Tibial nerve (tissue), 4 donors: ENCODE results near the gene ACAA1. TPM values are rescaled to one million over a fixed set of nuclear protein-coding genes. Genes with fewer than 3 reads are reported as not detected.

Experiments used
- DNase-seq, 2 donors: peaks; one replicate each; pipeline ENCODE4 v3.0.0-alpha.2; 2019; ENCODE audit warnings: low spot score in 2 of 2
- H3K27ac ChIP-seq, 4 donors: fragments of 200-600 bp; sonication (generic) in 3 of 4; one replicate each; pipeline ENCODE4 v1.5.1; 2017 to 2019; ENCODE audit warnings: mild to moderate bottlenecking in 1 of 4
- H3K27me3 ChIP-seq, 2 donors: fragments of 200-600 bp; sonication (generic) in 1 of 2; one replicate each; pipeline versions ENCODE4 v1.5.1 to v1.6.0; 2017 to 2019
- H3K36me3 ChIP-seq, 3 donors: fragments of 200-600 bp; sonication (generic); one replicate each; pipeline ENCODE4 v1.5.1; 2018 to 2019
- H3K4me1 ChIP-seq, 4 donors: fragments of 200-600 bp; sonication (generic) in 3 of 4; one replicate each; pipeline ENCODE4 v1.5.1; 2017 to 2019
- H3K4me3 ChIP-seq, 4 donors: fragments of 200-600 bp; sonication (generic) in 3 of 4; one replicate each; pipeline ENCODE4 v1.5.1; 2017 to 2019; ENCODE audit warnings: mild to moderate bottlenecking in 1 of 4, moderate library complexity in 1 of 4
- H3K9me3 ChIP-seq, 4 donors: fragments of 200-600 bp; sonication (generic) in 3 of 4; one replicate each; pipeline ENCODE4 v1.5.1; 2017 to 2019
- CTCF ChIP-seq, 5 experiments: fragments of 200-600 bp in 3 of 5; fragments of 450-650 bp in 2 of 5; sonication (generic) in 3 of 5; IDR thresholded peaks; one replicate each; pipeline ENCODE4 v1.5.1; 2016 to 2019; ENCODE audit warnings: antibody characterized with exemption in 5 of 5, mild to moderate bottlenecking in 3 of 5, moderate library complexity in 2 of 5
- EP300 ChIP-seq, 2 donors: sonication (generic); formaldehyde crosslinking; IDR thresholded peaks; one replicate each; pipeline ENCODE4 v1.6.1; 2017; ENCODE audit warnings: antibody characterized with exemption in 2 of 2, mild to moderate bottlenecking in 1 of 2
- POLR2A ChIP-seq, 2 donors: fragments of 450-650 bp; IDR thresholded peaks; one replicate each; pipeline ENCODE4 v1.6.1; 2017; ENCODE audit warnings: antibody characterized with exemption in 2 of 2, mild to moderate bottlenecking in 2 of 2, moderate library complexity in 2 of 2
- WGBS, 2 donors: methylation state at CpG; one replicate each; pipeline ENCODE4 v1.1.5; 2018; 5-methylcytosine and 5-hydroxymethylcytosine counted together
- total RNA-seq, 4 donors: library from RNA; depleted of rRNA; stranded (reverse); fragments of >200 nt; gene quantifications; one replicate each; pipeline ENCODE4 v1.1.0, GENCODE V29; 2016

ACAA1 gene
- total RNA-seq, 4 donors from 2014 or later: 63.9 to 83.3 (median 80.5) TPM

- Histone ChIP-seq H3K36me3 (peaks cover 0 to 11% (median 0%) of the 10 kb centered on the region in 3 donors), H3K27ac (no peak overlapping the region), H3K27me3 (no peaks in the 10 kb centered on the region), H3K4me3 (no peak overlapping the region), H3K4me1 (no peaks in the 10 kb centered on the region), H3K9me3 (no peaks in the 10 kb centered on the region)
- TF ChIP-seq POLR2A (IDR thresholded peaks at IDR 0.05) (no peak), EP300 (IDR thresholded peaks at IDR 0.05) (no peak), CTCF (IDR thresholded peaks at IDR 0.05) (no peak)
- DNase-seq: no peak
- 81 to 89% methylated on average over 11 to 13 of the region's 13 CpGs for WGBS, 2 donors
Measured at GRCh38 chr3:38114052-38114874, 22.7 kb downstream of the ACAA1 start.

GRCh38 chr3:38112378-38112761, 24.6 kb downstream of the ACAA1 start:
- H3K4me3 ChIP-seq: no peak overlapping the region
- H3K27ac ChIP-seq: no peak overlapping the region
- 79 to 81% methylated on average over 7 of the region's 7 CpGs for WGBS, 2 donors
- H3K27me3 ChIP-seq: no peaks in the 10 kb centered on the region
- no peaks in the 10 kb centered on the region for H3K36me3 ChIP-seq
- H3K4me1 ChIP-seq: no peaks in the 10 kb centered on the region
- DNase-seq: no peak
- H3K9me3 ChIP-seq: no peaks in the 10 kb centered on the region
- TF ChIP-seq CTCF (IDR thresholded peaks at IDR 0.05) (no peak), POLR2A (IDR thresholded peaks at IDR 0.05) (no peak), EP300 (IDR thresholded peaks at IDR 0.05) (no peak)

- no peaks in the 10 kb centered on the region for H3K4me1 ChIP-seq
- H3K27me3 ChIP-seq: no peaks in the 10 kb centered on the region
- no peaks in the 10 kb centered on the region for H3K9me3 ChIP-seq
- H3K36me3 ChIP-seq: no peaks in the 10 kb centered on the region
- H3K27ac ChIP-seq: no peak overlapping the region
- H3K4me3 ChIP-seq: no peak overlapping the region
- no peak for DNase-seq
- WGBS, 2 donors: 80 to 82% methylated on average over 9 to 12 of the region's 16 CpGs
- TF ChIP-seq POLR2A (IDR thresholded peaks at IDR 0.05) (no peak), EP300 (IDR thresholded peaks at IDR 0.05) (no peak), CTCF (IDR thresholded peaks at IDR 0.05) (no peak)
Measured at GRCh38 chr3:38111696-38112377, 25.1 kb downstream of the ACAA1 start.

- Histone ChIP-seq H3K4me3 (no peak overlapping the region), H3K36me3 (no peaks in the 10 kb centered on the region), H3K9me3 (no peaks in the 10 kb centered on the region), H3K27ac (no peak overlapping the region), H3K27me3 (no peaks in the 10 kb centered on the region), H3K4me1 (no peaks in the 10 kb centered on the region)
- no peak for DNase-seq
- WGBS, 2 donors: 97 to 98% methylated on average over 4 of the region's 4 CpGs
- TF ChIP-seq CTCF (IDR thresholded peaks at IDR 0.05): no peak
Measured at GRCh38 chr3:38111201-38111600, 25.7 kb downstream of the ACAA1 start.
